GM12872 (cell line): ENCODE data around the gene MCHR2.

Experiments used
- CTCF ChIP-seq: IDR thresholded peaks from 3 replicates; pipeline ENCODE4 v1.5.1; 2011; ENCODE audit warnings: low read depth, mild to moderate bottlenecking, low read length, moderate library complexity; ENCODE audit not compliant: insufficient read depth

The MCHR2 gene

GRCh38 chr6:99901596-99902384 lies 92.2 kb downstream of the MCHR2 start:
- TF ChIP-seq CTCF: no peak

GRCh38 chr6:99894815-99895214 lies 99.2 kb downstream of the MCHR2 start:
- TF ChIP-seq CTCF: no peak

GRCh38 chr6:99887066-99887465 lies 107.0 kb downstream of the MCHR2 start:
- no peak for TF ChIP-seq CTCF

DNA sequence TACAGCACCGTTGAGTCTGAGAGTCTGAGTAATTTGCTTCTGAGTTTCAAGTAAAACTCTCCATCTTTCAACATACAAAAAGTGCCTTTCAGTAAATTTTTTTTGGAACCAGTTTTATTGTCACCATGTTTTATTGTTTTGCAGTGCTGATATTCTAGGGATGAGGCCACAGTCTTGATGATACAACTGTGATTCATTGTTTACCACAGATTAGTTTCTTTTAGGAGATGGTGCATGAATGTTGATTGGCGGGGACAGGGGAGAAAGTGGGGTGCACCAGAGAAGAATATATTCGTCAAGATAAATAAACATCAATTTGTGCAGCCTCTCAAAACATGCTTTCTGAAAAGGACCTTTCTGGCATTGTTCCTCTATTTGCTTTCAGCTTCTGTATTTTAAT lies 109.0 kb downstream of the MCHR2 start:
- TF ChIP-seq CTCF: no peak

DNA sequence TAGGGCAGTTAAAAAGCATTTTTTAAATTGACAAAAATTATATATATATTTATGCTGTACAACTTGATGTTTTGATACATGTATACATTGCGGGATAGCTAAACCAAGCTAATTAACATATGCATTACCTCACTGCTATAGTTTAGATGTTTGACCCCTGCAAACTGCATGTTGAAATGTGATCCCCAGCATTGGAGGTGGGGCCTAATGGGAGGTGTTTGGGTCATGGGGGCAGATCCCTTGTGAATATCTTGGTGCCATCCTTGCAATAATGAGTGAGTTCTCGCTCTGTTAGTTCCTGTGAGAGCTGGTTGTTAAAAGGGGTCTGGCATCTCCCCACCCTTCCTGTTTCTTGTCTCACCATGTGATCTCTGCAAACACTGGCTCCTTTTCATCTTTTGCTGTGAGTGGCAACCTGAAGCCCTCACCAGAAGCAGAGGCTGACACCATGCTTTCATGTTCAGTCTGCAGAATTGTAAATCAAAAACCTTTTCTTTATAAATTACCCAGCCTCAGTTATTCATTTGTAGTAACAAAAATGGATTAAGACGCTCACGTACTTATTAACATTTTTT lies 111.8 kb downstream of the MCHR2 start:
- TF ChIP-seq CTCF: no peak

GRCh38 chr6:99879431-99879830 lies 114.6 kb downstream of the MCHR2 start:
- no peak for TF ChIP-seq CTCF

DNA sequence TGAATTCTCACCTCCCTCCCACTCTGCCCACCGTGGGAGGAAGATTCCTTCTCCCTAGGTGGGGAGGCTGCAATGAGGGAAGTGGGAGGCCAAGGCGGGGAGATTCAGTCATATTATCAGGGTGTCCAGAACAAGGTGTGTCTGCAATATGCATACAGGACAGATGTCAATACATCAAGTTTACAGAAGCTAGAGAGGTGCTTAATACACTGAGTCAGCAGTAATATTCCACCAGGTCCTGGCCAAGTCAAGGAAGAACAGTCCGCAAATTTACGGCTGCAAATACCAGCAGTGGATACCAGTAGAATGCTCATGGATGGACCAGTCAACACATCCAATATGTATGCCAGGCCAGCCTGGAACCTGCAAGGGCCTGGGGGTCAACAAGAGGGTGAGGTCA lies 119.0 kb downstream of the MCHR2 start:
- no peak for TF ChIP-seq CTCF
